Heart left ventricle (tissue), 13 donors: Measurements from ENCODE around the gene PIK3R6.

Experiments
- POLR2A ChIP-seq, 2 donors: fragments of 450-650 bp; IDR thresholded peaks; one replicate each; pipeline ENCODE4 v1.6.1; 2017; ENCODE audit warnings: antibody characterized with exemption in 2 of 2, mild to moderate bottlenecking in 2 of 2, moderate library complexity in 2 of 2
- TF ChIP-seq, protein P1 (sequence below), 12 donors: fragments of 200-600 bp; sonication (generic) in 4 of 12; IDR thresholded peaks; one replicate each; pipeline versions ENCODE4 v1.5.0 to v1.8.0; 2018 to 2022; ENCODE audit warnings: antibody characterized with exemption in 12 of 12, mild to moderate bottlenecking in 5 of 12
- donor health status: ischemic (EF 13 %, LVEDD 7.1; RV severe dilation, severe dysfunction).
- donor health status: DM: no; HTN: yes; CAD: no.
- donor health status: DM: no; HTN: no; CAD: no.
- donor health status: ischemic (EF 25% LVEDD 6.9; RV normal size, moderate dysfunction).
- donor health status: ischemic (EF 25% LVEDD 5.7; RV mildly dilated, moderate dysfunction).
- donor health status: ischemic (EF 35%, LVEDD 5.7; RV mildly dilated, moderate dysfunction).
- donor health status: nonischemic (EF 11% LVEDD 7.7; RV severe dilation, severe dysfunction).
- donor health status: DM: yes; HTN: yes; CAD: no.
- donor health status: PGD.
- donor health status: ischemic (EF 29% LVEDD 5.4; RV normal size, mild dysfunction).
- donor health status: nonischemic (EF 23%, LVEDD 6.1; RV moderate dilation, normal function).

DNA sequence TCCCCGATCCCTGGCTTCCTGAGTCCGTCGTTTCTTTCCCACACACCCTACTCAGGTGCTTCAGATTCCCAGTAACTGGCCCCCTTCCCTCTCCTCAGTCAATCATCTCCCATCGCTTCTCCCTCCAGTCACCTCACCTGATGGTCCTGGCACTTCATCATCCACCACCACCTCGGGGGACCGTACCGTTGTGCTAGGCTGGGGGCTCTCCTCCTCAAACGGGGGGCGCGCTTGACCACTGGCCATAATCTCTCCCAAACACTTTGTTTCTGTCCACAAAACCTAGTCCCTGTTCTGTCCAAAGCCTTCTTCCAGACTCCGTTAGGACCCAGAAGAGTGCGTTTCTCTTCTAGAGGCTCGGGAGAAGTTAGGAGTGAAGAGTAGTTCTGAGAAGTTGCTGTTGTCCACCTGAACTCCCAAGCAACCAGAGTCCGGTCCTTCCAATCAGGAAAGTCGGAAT, 109.3 kb downstream of the PIK3R6 start, which contains the start of gene SPDYE4:
- TF ChIP-seq, protein P1, sequence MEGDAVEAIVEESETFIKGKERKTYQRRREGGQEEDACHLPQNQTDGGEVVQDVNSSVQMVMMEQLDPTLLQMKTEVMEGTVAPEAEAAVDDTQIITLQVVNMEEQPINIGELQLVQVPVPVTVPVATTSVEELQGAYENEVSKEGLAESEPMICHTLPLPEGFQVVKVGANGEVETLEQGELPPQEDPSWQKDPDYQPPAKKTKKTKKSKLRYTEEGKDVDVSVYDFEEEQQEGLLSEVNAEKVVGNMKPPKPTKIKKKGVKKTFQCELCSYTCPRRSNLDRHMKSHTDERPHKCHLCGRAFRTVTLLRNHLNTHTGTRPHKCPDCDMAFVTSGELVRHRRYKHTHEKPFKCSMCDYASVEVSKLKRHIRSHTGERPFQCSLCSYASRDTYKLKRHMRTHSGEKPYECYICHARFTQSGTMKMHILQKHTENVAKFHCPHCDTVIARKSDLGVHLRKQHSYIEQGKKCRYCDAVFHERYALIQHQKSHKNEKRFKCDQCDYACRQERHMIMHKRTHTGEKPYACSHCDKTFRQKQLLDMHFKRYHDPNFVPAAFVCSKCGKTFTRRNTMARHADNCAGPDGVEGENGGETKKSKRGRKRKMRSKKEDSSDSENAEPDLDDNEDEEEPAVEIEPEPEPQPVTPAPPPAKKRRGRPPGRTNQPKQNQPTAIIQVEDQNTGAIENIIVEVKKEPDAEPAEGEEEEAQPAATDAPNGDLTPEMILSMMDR (IDR thresholded peaks at IDR 0.05) = no peak
- no peak for TF ChIP-seq POLR2A (IDR thresholded peaks at IDR 0.05)
